ENCODE results near the gene SERPINE1.

DNA sequence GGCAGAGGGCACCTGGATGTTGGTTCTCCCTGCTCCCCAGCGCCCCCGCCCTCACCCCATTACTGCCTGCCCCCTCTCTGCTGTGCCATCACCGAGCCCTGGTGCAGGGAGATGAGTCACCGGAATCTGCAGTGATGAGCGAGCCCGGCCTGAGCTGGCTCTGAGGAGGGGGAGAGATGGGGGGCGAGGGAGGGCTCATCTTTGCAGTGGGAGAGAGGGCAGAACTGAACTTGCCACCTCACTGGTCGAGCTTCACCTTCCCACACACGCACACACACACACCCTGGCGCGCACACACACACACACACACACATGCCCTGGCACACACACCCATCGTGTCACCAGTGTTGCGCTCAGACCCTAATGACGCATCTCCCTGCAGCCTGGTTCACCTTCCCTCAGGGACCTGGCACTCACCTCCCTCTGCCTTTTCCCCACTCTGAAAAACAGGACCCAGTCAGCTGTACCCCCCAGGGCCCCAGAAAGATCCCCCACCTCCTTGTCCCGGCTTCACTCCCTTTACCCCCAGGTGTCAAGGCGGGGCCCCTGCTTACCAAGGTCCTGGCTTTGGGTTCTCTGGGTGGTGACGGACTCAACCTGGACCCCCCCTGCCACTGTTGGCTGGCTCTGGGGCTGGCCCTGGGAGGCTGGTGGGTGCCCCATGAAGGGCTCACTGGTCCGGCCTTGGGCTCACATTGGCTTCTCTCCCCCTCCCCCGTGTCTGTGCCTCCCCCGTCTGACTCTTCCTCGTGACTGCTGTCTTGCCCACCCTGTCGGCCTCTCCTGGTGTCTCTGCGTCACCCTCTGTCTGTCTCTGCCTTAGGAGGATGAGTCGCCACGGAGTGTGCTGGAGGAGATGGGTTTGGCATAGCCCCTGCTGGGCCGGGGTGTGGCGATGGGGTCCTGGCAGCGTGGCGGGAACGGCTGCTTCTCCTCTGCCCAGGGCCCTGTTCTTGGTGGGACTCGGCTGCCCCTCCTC, 33.1 kb downstream of the SERPINE1 start:
- TF ChIP-seq, protein P1, sequence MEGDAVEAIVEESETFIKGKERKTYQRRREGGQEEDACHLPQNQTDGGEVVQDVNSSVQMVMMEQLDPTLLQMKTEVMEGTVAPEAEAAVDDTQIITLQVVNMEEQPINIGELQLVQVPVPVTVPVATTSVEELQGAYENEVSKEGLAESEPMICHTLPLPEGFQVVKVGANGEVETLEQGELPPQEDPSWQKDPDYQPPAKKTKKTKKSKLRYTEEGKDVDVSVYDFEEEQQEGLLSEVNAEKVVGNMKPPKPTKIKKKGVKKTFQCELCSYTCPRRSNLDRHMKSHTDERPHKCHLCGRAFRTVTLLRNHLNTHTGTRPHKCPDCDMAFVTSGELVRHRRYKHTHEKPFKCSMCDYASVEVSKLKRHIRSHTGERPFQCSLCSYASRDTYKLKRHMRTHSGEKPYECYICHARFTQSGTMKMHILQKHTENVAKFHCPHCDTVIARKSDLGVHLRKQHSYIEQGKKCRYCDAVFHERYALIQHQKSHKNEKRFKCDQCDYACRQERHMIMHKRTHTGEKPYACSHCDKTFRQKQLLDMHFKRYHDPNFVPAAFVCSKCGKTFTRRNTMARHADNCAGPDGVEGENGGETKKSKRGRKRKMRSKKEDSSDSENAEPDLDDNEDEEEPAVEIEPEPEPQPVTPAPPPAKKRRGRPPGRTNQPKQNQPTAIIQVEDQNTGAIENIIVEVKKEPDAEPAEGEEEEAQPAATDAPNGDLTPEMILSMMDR (tag by site-specific recombination; IDR thresholded peaks at IDR 0.05): no peak
- TF ChIP-seq ZBTB17 (tag by site-specific recombination; IDR thresholded peaks at IDR 0.05): no peak
- no peak for TF ChIP-seq PRDM1 (tag by site-specific recombination; IDR thresholded peaks at IDR 0.05)
- TF ChIP-seq, protein P2, sequence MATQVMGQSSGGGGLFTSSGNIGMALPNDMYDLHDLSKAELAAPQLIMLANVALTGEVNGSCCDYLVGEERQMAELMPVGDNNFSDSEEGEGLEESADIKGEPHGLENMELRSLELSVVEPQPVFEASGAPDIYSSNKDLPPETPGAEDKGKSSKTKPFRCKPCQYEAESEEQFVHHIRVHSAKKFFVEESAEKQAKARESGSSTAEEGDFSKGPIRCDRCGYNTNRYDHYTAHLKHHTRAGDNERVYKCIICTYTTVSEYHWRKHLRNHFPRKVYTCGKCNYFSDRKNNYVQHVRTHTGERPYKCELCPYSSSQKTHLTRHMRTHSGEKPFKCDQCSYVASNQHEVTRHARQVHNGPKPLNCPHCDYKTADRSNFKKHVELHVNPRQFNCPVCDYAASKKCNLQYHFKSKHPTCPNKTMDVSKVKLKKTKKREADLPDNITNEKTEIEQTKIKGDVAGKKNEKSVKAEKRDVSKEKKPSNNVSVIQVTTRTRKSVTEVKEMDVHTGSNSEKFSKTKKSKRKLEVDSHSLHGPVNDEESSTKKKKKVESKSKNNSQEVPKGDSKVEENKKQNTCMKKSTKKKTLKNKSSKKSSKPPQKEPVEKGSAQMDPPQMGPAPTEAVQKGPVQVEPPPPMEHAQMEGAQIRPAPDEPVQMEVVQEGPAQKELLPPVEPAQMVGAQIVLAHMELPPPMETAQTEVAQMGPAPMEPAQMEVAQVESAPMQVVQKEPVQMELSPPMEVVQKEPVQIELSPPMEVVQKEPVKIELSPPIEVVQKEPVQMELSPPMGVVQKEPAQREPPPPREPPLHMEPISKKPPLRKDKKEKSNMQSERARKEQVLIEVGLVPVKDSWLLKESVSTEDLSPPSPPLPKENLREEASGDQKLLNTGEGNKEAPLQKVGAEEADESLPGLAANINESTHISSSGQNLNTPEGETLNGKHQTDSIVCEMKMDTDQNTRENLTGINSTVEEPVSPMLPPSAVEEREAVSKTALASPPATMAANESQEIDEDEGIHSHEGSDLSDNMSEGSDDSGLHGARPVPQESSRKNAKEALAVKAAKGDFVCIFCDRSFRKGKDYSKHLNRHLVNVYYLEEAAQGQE (tag by site-specific recombination; IDR thresholded peaks at IDR 0.05): no peak
- TF ChIP-seq KLF1 (tag by site-specific recombination; IDR thresholded peaks at IDR 0.05): no peak
- TF ChIP-seq, protein P3, sequence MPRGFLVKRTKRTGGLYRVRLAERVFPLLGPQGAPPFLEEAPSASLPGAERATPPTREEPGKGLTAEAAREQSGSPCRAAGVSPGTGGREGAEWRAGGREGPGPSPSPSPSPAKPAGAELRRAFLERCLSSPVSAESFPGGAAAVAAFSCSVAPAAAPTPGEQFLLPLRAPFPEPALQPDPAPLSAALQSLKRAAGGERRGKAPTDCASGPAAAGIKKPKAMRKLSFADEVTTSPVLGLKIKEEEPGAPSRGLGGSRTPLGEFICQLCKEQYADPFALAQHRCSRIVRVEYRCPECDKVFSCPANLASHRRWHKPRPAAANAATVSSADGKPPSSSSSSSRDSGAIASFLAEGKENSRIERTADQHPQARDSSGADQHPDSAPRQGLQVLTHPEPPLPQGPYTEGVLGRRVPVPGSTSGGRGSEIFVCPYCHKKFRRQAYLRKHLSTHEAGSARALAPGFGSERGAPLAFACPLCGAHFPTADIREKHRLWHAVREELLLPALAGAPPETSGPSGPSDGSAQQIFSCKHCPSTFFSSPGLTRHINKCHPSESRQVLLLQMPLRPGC (tag by site-specific recombination; IDR thresholded peaks at IDR 0.05): 0 out of 2 replicates have a peak, but pooled peaks have one; percentile 16
- no peak for TF ChIP-seq ZNF214 (tag by site-specific recombination; IDR thresholded peaks at IDR 0.05; ENCODE audit: borderline replicate concordance)
- no peak for TF ChIP-seq ZNF549 (tag by site-specific recombination; IDR thresholded peaks at IDR 0.05)
- TF ChIP-seq OSR2 (tag by site-specific recombination; IDR thresholded peaks at IDR 0.05): no peak

Data from HEK293 (cell line).